ENCODE data around the gene ZNF646.

Gene ZNF646

GRCh38 chr16:31108794-31109558 is 34.8 kb downstream of the ZNF646 start:
- no peak for DNase-seq

GRCh38 chr16:31109622-31110021 is 35.4 kb downstream of the ZNF646 start:
- no peak for DNase-seq

- no peak for DNase-seq
Measured at GRCh38 chr16:31110106-31111034, 36.1 kb downstream of the ZNF646 start.

GRCh38 chr16:31111881-31112466 is 37.8 kb downstream of the ZNF646 start:
- DNase-seq, result no peak

- DNase-seq, result no peak
Measured at GRCh38 chr16:31112711-31113110, 38.5 kb downstream of the ZNF646 start.

- peak; percentile 79 for DNase-seq
Measured at GRCh38 chr16:31113121-31114120, 39.2 kb downstream of the ZNF646 start.

- no peak for DNase-seq
Measured at GRCh38 chr16:31114468-31114867, 40.2 kb downstream of the ZNF646 start.

GRCh38 chr16:31117384-31118222 is 43.4 kb downstream of the ZNF646 start, which contains the start of gene KAT8:
KAT8 (plus strand) TSS chr16:31117664; CDS start chr16:31117682, 18 bp downstream.
- peak; percentile 94 for DNase-seq

- peak; percentile 24 for DNase-seq
Measured at GRCh38 chr16:31118223-31119155, 44.3 kb downstream of the ZNF646 start.

GRCh38 chr16:31120129-31120528 is 45.9 kb downstream of the ZNF646 start:
- no peak for DNase-seq

GRCh38 chr16:31125844-31126243 is 51.6 kb downstream of the ZNF646 start:
- no peak for DNase-seq

- no peak for DNase-seq
Measured at GRCh38 chr16:31127182-31127581, 53.0 kb downstream of the ZNF646 start.

GRCh38 chr16:31128711-31129567 is 54.7 kb downstream of the ZNF646 start:
- peak; percentile 99 for DNase-seq

- peak; percentile 41 for DNase-seq
Measured at GRCh38 chr16:31129568-31130335, 55.5 kb downstream of the ZNF646 start.

GRCh38 chr16:31130336-31130891 is 56.2 kb downstream of the ZNF646 start:
- DNase-seq, result peak; percentile 58

GRCh38 chr16:31130899-31131298 is 56.7 kb downstream of the ZNF646 start:
- no peak for DNase-seq

GRCh38 chr16:31131416-31131815 is 57.2 kb downstream of the ZNF646 start:
- no peak for DNase-seq

- DNase-seq, result no peak
Measured at GRCh38 chr16:31131841-31132271, 57.6 kb downstream of the ZNF646 start.
